OCI-M2 (cell line): ENCODE results near the gene RANBP3.

Source experiments
- DNase-seq: peaks from one replicate; lab custom pipeline; 2025; ENCODE audit not compliant: unreplicated experiment; lab: John Stamatoyannopoulos, UW

The RANBP3 gene

DNA sequence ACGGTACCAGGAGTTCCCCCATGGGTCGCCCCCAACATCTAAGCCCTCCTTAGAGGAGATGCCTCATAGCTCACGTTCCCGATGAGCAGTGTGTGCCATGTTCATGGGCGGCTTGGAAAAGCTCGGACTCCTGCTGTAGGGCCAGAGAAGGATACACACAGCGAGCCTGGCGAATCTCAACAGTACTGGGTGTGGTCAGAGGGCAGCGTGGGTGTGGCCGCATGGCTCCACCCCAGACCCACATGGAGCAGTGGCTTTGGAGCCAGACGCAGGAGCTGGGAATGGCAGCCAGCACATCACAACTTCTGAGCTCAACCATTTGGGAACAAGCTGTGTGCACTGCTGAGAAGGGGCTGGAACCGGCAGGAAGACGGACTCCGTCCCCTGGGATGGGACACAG, 48.3 kb downstream of the RANBP3 start:
- no peak for DNase-seq

DNA sequence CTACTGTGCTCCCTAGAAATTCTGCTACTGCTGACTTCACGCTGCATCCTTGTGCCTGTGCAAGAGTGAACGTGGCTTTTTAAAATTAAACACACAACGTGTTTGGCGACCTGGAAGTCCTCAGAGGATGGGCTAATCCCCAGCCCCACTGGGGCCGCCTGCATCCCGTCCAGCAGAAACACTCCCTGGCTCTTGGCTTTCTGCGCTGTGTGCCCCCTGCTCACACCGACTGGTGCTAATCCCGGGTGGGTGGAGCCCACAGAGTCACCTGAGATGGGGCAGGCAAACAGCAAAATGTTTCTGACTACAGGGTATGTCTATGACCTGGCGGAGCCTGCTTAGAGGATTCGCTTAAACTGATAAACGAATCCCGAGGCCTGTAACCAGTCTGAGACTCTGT, 48.8 kb downstream of the RANBP3 start:
- DNase-seq = no peak

DNA sequence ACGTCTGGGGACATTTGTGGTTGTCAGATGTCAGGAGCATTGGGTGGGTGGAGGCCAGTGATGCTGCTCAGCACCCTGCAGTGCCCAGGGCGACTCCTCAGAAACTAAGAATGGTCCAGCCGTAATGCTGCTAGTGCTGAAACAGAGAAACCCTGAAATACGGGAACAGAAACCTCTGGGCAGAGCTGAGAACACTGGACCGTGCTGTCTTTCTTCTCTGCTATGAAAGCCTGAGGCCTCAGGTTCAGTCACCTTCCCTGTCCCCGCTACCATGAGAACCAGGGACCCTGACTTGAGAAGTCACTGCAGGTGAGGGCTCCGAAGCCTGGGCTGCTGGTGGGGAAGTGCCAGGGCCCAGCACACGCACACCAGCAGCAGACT, 50.5 kb downstream of the RANBP3 start:
- no peak for DNase-seq

DNA sequence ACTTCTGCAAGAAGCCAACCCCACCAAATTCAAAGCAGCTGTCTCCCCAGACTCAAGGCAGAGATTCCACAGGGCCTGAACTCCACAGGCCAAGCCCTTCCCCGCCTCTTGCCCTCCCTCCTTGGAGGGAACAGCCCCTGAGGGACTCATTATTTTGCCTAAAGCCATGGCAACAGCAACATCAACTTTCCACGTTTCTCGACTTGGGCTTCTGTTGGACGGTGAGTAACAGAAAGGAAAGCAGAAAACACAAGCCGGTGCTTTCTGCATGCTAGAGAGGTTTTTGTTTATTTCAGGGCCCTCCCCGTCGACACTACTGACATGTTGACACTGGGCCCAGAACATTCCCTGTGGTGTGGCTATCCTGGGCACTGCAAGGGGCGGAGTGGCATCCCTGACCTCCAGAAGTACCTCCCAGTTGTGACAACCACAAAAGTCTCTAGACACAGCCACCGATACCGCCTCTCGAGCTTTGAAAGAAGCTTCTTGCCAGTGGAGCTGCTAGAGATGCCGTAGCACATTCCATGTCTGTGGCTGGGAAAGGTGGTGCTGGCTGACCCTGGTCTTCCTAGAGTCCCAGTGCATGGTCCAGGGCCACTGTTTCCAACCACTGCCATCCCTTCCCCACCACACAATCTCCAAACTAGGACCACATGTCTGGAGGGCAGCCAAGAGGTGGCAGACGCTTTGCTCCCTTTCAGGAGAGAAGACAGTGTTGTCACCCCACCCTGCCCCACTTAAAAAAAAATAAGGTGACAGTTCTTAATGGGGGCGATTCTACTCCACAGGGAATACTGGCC, 51.1 kb downstream of the RANBP3 start:
- no peak for DNase-seq

DNA sequence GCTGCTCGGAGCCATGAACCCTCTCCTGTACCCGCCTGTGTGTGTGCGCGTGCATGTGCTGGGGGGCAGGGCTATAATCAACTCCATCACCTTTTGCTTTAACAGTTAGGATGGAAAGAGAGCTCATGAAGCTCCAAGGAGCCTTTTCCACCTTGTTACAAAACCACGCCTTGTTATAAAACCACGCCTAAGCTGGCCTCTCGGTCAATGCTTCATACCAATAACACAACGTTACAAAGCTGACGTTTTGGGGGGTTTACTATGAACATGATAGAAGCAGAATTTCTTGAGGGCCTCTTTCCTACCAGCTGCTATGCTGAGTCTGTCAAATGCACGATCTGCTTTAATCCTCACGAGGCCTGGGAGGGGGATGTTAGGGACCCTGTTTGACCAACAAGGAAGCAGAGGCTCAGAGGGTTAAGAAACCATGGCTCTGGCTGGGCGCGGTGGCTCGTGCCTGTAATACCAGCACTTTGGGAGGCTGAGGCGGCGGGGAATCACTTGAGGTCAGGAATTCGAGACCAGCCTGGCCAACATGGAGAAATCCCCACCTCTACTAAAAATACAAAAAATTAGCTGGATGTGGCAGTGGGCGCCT, 52.0 kb downstream of the RANBP3 start:
- no peak for DNase-seq

DNA sequence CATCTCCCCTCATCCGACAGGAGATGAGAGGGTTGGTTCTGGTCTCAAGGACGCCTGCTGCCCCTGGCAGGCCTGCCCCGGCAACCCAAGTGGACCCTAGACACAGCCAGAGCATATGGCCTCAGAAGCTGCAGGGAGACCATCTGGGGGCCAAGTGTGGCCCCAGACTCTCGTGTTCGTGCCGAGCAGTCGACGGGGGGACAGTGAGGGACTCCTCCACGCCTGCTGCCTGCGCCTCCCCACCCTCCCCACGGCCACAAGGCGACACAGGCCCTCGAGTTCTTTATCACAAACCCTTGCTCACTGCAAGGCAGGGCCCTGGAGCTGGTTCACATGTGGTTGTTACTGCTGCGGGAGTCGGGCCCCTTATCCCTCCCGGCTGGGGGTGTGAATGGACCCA, 54.6 kb downstream of the RANBP3 start:
- DNase-seq = no peak

DNA sequence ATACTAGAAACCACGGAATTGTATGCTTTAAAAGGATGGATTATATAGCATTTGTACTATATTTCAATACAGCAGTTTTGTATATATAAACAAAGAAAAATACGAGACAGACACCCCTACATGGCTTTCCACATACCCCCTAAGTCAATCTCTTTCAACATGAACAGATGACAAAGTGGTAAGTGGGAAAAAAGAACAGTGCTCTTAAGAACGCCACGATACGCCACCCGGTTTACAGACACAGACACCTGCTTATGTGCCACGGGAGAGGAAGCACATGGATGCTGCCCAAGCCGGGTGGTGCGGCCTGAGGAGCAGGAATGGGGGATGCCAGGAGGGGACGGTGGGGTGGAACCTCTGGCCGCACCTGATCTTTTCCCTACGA, 55.8 kb downstream of the RANBP3 start:
- DNase-seq = no peak

DNA sequence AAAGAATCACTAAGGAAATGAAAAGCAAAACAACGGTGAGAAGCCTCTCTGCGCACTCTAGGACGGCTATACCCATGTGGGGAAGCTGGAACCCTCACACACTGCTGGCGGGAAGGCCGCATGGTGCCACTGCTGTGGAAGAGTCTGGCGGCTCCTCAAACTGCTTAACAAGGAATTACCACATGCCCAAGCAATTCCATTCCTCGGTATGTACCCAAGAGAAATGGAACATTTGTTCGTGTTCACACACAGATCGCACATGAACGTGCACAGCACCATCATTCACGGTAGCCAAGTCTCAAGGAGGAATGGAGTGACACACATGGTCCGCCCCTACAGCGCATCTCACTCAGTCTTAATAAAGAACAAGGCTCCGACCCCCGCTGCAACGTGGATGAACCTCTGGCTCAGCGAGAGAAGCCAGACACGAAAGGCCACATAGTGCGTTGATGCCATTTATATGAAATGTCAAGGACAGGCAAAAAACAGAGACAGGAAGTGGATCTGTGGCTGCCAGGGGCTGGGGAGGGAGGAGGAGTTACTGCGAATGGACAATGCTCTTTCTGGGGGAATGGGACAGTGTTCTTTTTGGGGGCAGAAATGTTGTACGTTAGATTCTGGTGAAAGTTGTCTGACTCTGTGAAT, 56.3 kb downstream of the RANBP3 start:
- no peak for DNase-seq

DNA sequence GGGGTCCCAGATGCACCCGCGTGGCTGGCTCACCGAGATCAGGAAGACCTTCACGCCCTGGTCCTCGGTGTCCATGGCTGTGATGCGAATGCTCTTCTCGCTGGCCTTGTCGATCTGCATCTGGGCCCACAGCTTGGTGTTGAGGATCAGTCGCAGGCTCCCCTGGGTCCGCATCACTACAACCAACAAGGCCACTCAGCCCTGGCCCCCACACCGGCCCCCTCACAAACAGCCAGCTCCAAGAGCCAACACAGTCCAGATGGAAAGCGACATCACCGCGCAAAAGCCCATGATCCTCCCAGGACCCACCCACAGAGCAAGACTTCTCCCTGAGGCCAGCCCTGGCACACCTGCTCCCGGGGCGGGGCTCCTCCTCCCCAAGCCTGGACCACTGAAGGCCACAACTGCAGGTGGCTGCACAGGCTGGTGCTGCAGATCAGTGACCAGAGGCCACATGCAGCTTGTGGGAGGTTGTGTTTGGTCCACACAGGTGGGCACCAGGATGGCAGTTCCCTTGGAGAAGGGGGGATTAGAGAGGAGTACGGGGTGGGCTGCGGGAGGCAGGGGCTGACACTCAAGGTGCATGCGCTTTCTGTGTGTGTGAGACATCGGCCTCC, 59.4 kb downstream of the RANBP3 start:
- DNase-seq = no peak

DNA sequence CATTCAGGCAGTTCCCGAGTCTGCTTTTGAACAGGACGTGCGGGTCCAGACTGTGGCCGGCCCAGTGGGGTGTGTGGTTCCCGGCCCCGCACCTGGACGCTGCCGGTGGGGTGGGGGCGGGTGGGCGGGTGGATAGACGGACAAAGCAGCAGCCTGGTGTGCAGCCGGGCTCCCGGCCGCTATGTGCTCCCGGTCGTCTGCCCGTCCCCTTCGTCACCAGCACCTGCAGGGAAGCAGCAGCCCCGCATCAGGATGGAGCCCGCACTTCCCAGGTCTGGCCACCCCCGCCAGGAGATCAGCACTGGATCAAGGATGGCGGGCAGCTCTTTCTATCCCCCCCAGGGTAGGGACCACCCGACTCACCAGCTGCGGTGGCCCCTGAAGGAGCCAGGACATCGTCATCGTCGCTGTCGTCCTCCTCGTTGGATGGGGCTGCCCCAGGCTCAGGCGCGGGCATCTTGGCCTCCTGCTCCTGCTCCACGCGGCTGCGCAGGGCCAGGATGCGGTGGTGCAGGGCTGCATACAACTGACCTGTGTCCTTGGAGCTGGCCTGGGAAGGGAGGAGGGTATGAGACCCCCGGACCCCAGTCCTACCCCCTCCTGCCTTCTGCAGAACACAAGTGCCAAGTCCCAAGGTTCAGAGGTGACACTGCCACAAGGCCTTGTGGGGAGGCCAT, 60.4 kb downstream of the RANBP3 start:
- no peak for DNase-seq

DNA sequence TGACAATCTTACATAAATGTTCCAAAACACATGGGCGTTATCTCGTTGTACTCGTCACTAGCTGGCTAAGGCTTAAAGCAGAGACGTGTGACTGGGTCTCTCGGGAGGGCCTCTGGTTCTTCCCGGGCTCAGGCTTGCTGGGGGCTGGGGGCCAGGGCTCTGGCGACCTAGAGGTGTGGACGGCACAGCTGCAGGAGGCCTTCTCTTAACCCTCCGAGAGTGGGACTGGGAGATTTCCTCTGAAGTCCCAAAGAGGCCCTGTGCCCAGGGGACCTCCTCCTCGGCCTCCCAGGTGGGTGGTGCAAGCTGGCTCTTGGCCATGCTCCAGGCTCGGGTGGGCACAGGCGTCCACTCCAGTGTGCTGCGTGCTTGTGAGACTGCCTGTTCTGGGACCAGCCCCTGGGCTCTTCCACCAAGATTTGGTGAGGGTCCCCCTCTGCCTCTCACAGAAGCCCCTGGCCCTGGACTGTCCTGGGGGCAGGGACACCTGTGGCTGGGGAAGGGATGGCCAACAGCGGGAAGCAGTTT, 61.7 kb downstream of the RANBP3 start:
- no peak for DNase-seq

DNA sequence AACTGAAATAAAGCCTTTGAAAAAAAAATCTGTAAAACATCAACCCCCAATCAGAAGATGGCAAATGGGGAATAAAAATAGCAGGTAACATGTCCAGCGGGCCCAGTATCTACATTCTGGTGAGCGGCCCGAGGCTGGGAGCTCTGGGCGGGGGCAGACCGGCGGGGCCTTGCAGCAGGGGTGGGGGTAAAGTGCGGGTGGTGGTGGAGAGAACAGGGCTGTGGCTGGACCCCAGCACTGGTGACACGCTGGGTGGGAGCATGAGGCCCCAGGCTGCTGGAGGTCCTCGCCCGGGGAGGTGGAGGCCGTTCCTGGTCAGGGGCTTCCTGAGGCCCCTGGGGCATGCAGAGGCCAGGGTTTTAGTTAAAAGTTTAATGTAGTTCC, 62.2 kb downstream of the RANBP3 start:
- DNase-seq = no peak

DNA sequence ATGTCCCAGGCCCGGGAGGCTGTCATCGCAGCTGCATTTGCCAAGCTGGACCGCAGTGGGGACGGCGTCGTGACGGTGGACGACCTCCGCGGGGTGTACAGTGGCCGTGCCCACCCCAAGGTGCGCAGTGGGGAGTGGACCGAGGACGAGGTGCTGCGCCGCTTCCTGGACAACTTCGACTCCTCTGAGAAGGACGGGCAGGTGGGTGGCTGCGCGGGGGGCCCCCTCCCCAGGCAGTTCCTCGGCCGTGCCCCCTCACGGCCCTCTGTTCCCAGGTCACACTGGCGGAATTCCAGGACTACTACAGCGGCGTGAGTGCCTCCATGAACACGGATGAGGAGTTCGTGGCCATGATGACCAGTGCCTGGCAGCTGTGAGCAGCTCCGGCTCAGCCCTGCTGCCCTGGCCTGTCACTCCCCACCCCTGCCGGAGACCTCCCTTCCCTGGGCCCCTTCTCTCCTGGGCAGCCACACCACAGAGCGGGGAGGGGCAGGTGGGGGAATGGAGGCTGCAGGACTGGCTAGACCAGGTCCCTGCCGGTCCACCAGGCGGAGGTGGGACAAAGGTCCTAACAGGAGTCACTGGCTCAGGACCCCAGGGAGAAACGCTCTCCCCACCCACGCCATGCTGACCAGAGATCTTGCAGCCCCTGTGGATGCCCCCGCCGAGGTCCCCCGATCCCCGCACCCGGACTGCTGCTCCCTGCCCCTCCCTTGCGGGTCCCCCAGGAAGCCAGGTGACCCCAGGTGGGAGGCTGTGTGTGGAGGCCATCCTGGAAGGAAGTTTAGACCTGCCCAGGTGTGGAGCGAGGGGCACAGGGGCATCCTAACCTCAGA, 62.8 kb downstream of the RANBP3 start:
- DNase-seq = no peak

DNA sequence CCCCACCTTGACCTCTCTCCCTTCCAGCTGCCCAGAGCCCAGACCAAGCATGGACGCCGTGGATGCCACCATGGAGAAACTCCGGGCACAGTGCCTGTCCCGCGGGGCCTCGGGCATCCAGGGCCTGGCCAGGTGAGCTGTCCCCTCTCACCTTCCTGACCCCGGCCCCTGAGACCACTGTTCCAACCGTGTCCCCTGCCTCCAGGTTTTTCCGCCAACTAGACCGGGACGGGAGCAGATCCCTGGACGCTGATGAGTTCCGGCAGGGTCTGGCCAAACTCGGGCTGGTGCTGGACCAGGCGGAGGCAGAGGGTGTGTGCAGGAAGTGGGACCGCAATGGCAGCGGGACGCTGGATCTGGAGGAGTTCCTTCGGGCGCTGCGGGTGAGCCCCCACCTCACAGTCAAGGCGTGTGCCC, 63.6 kb downstream of the RANBP3 start:
- no peak for DNase-seq

DNA sequence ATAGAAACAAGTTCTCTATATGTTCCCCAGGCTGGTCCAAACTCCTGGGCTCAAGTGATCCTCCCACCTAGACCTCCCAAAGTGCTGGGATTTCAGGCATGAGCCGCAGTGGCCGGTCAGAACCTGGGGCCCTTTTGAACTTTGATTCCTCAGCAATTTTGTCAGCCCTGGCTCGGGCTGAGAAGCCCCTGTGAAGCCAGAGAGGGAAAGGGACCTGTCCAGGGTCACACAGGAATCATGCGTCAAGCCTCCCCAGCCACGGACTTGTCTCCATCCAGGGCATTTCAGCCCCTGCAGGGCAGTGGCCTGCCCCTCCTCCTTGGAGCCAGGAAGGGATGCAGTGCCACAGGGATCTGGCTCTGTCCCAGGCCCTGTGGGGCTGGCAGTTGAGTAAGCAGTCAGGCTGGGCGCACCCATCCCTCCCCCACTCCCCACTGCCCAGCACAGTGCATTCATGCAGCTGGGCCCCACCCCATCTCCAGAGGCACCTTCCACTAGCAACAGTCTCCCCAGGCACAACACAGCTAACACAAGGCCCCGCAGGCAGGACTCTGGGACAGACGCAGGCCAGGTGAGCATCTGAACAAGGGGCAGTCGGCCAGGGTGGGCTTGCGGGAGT, 64.1 kb downstream of the RANBP3 start, which contains the start of gene CAPS:
CAPS (plus strand) TSS at position 516 of the 619 bp plus-strand sequence. CDS start 153 bp downstream, outside the sequence.
- DNase-seq = no peak

DNA sequence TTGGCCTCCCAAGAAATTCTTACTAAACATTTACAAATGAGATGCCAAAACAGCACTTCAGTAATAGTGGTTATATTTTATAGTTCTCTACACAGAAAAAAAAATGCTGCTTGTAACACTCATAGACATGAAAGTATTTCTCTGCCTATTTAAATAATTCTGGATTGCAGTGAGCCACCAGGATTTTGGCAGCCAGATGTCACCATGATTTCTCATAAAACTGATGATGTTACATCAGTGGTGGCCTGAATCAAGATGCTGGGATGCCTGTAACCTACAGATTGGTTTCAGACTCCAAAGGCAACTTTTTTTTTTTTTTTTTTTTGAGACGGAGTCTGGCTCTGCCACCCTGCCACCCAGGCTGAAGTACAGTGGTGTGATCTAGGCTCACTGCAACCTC, 66.6 kb downstream of the RANBP3 start:
- DNase-seq = no peak

DNA sequence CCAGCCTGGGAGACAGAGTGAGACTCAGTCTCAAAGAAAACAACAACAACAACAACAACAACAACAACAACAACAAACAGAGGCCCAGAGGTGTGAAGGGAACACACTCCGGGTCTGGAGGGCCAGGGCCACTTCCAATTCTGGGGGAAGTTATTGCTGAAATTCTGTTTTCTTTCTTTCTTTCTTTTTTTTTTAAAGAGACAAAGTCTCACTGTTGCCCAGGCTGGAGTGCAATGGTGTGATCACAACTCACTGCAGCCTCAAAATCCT, 67.4 kb downstream of the RANBP3 start:
- DNase-seq = no peak

DNA sequence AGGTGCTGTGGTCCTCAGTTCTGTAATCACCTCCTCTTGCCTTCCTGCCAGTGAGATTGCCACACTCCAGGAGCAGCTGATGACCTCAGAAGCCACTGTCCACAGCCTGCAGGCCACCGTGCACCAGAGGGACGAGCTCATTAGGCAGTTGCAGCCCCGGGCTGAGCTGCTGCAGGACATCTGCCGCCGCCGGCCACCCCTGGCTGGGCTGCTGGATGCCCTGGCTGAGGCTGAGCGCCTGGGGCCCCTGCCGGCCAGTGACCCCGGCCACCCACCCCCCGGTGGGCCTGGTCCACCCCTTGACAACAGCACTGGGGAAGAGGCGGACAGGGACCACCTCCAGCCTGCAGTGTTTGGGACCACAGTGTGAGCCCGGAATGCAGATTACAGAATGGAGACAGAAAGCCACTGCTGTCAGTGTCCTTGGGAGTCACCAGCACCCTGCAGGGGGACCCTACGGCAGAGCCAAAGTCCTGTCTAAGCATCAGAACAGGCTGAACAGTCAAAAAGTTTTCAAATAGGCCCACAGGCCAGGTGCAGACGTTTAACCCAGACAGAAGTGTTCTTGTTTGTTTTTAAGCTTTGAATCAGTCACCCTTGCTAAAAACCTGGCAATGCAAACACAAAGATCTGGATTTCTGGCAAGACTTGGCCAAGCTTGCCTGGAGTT, 69.0 kb downstream of the RANBP3 start:
- DNase-seq = no peak

DNA sequence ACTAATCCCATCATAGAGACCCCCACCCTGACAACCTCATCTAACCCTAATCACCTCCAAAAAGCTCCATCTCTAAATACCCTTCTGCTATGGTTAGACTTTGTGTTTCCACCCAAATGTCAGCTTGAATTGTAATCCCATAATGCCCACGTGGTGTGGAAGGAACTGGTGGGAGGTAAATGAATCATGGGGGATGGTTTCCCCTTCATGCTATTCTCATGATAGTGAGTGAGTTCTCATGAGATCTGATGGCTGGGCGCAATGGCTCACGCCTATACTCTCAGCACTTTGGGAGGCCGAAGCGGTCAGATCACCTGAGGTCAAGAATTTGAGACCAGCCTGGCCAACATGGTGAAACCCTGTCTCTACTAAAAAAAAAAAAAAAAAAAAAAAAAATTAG, 70.7 kb downstream of the RANBP3 start:
- DNase-seq = no peak
